ENCODE results near the gene STX7.

Gene STX7

GRCh38 chr6:132401618-132402285 lies 111.2 kb downstream of the STX7 start:
- no peak; the same call in 1 of the 2 replicates for TF ChIP-seq CTCF (IDR thresholded peaks at IDR 0.05; ENCODE audit: low read depth, low read length)

GRCh38 chr6:132400883-132401617 lies 111.9 kb downstream of the STX7 start, which contains the start of gene MOXD1:
Gene MOXD1 (minus strand): TSS chr6:132401475. CDS start chr6:132401426, 49 bp downstream.
- DNase-seq (ENCODE audit: extremely low read depth, low read depth): peak; percentile 12
- TF ChIP-seq CTCF (IDR thresholded peaks at IDR 0.05; ENCODE audit: low read depth, low read length): peak; percentile 4

More at GRCh38 chr6:132401618-132402285, 111.2 kb downstream of the STX7 start:
- no peak for DNase-seq (ENCODE audit: extremely low read depth, low read depth)

- no peak for DNase-seq (ENCODE audit: extremely low read depth, low read depth)
- TF ChIP-seq CTCF (IDR thresholded peaks at IDR 0.05; ENCODE audit: low read depth, low read length): no peak
Observed at GRCh38 chr6:132400555-132400882, 112.4 kb downstream of the STX7 start.

GRCh38 chr6:132399376-132400074 lies 113.4 kb downstream of the STX7 start:
- DNase-seq (ENCODE audit: extremely low read depth, low read depth): no peak
- TF ChIP-seq CTCF (IDR thresholded peaks at IDR 0.05; ENCODE audit: low read depth, low read length): no peak
